ENCODE measurements around the gene PBX2.
"Not testable (repeated sequence)": the region's sequence is repeated elsewhere in the genome, so short reads cannot be mapped to it uniquely, and the experiment has no call there.

PBX2 gene

GRCh38 chr6:32195652-32195901 is 5.6 kb upstream of the PBX2 start:
- no peak overlapping the region for H3K4me3 ChIP-seq (ENCODE audit: low read depth, low read length)
- DNase-seq (ENCODE audit: low read depth), result peak; percentile 100
- no peak for TF ChIP-seq MYC (IDR thresholded peaks at IDR 0.05; ENCODE audit: low read depth, low read length)
- TF ChIP-seq CTCF (IDR thresholded peaks at IDR 0.05; ENCODE audit: low read depth, low read length), result no peak
- TF ChIP-seq, protein P1, sequence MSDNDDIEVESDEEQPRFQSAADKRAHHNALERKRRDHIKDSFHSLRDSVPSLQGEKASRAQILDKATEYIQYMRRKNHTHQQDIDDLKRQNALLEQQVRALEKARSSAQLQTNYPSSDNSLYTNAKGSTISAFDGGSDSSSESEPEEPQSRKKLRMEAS (IDR thresholded peaks at IDR 0.05; ENCODE audit: low read depth, low read length), result no peak
- TF ChIP-seq POLR2A (IDR thresholded peaks at IDR 0.05; ENCODE audit: extremely low read depth, insufficient read length), result no peak

- DNase-seq (ENCODE audit: low read depth), result peak; percentile 76
- no peak; the same call in 1 of the 2 replicates for TF ChIP-seq MYC (IDR thresholded peaks at IDR 0.05; ENCODE audit: low read depth, low read length)
- TF ChIP-seq POLR2A (IDR thresholded peaks at IDR 0.05; ENCODE audit: extremely low read depth, insufficient read length), result peak; percentile 69
- TF ChIP-seq, protein P1 (IDR thresholded peaks at IDR 0.05; ENCODE audit: low read depth, low read length), result no peak
- peak; percentile 53 for TF ChIP-seq CTCF (IDR thresholded peaks at IDR 0.05; ENCODE audit: low read depth, low read length)
- peak overlapping the region; percentile 68 for H3K4me3 ChIP-seq (ENCODE audit: low read depth, low read length)
Measured at GRCh38 chr6:32194825-32195651, 5.0 kb upstream of the PBX2 start.

DNA sequence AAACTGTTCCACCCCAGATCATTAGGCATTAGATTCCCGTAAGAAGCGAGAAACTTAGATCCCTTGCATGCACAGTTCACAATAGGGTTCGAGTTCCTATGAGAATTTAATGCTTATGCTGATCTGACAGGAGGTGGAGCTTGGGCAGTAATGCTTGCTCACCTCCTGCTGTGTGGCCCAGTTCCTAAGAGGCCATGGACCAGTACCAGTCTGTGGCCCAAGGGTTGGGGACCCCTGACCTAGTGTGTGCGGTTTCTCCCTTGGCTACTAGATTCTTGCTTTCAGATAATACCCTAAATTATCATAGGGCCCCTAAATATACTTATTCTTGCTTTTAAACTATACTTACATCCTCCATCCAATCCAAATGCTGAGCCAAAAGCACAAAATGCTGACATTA is 4.4 kb upstream of the PBX2 start:
- no peak for DNase-seq (ENCODE audit: low read depth)
- no peak for TF ChIP-seq MYC (IDR thresholded peaks at IDR 0.05; ENCODE audit: low read depth, low read length)
- peak overlapping the region; percentile 8 for H3K4me3 ChIP-seq (ENCODE audit: low read depth, low read length)

DNA sequence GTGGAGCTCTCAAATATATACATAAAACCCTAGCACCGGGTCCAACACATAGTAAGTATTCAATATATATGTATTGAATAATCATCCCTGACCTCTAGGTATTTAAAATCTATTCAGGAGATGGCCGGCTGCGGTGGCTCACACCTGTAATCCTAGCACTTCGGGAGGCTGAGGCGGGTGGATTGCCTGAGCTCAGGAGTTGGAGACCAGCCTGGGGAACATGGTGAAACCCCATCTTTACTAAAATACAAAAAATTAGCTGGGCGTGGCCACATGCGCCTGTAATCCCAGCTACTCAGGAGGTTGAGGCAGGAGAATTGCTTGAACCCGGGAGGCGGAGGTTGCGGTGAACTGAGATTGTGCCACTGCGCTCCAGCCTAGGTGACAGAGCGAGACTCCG is 3.1 kb upstream of the PBX2 start:
- peak overlapping the region; percentile 65 for H3K4me3 ChIP-seq (ENCODE audit: low read depth, low read length)
- not testable (repeated sequence) for DNase-seq (ENCODE audit: low read depth)

- no peak for TF ChIP-seq CTCF (IDR thresholded peaks at IDR 0.05; ENCODE audit: low read depth, low read length)
- TF ChIP-seq, protein P1 (IDR thresholded peaks at IDR 0.05; ENCODE audit: low read depth, low read length), result no peak
- peak; percentile 59 for TF ChIP-seq POLR2A (IDR thresholded peaks at IDR 0.05; ENCODE audit: extremely low read depth, insufficient read length)
- DNase-seq (ENCODE audit: low read depth), result peak; percentile 91
- H3K4me3 ChIP-seq (ENCODE audit: low read depth, low read length), result peak within 1 kb of the TSS; percentile 65
Measured at GRCh38 chr6:32192608-32193039, 2.6 kb upstream of the PBX2 start, which contains the start of gene GPSM3. TSS of gene GPSM3 (minus strand) at chr6:32192643. CDS start at chr6:32192513, 130 bp downstream.

- TF ChIP-seq CTCF (IDR thresholded peaks at IDR 0.05; ENCODE audit: low read depth, low read length) (no peak), POLR2A (IDR thresholded peaks at IDR 0.05; ENCODE audit: extremely low read depth, insufficient read length) (no peak), MYC (IDR thresholded peaks at IDR 0.05; ENCODE audit: low read depth, low read length) (no peak)
- TF ChIP-seq, protein P1 (IDR thresholded peaks at IDR 0.05; ENCODE audit: low read depth, low read length), result no peak
- no peak for DNase-seq (ENCODE audit: low read depth)
- H3K4me3 ChIP-seq (ENCODE audit: low read depth, low read length), result peak overlapping the region; percentile 65
Measured at GRCh38 chr6:32191696-32192607, 1.9 kb upstream of the PBX2 start.

Data from NB4 (cell line).